Subcutaneous preadipocyte (primary cell): ENCODE measurements around the gene VPS36. TPM values are rescaled to one million over a fixed set of nuclear protein-coding genes. Genes with fewer than 3 reads are reported as not detected.

Experiments used
- small RNA-seq: library from RNA; depleted of rRNA; stranded (forward); fragments of <200 nt; gene quantifications from one replicate; pipeline ENCODE3, GENCODE V24; 2012
- total RNA-seq: library from RNA; depleted of rRNA; stranded (reverse); fragments of >200 nt; gene quantifications from 2 replicates; pipeline ENCODE4 v1.2.3, GENCODE V29; 2012

Gene VPS36, protein sequence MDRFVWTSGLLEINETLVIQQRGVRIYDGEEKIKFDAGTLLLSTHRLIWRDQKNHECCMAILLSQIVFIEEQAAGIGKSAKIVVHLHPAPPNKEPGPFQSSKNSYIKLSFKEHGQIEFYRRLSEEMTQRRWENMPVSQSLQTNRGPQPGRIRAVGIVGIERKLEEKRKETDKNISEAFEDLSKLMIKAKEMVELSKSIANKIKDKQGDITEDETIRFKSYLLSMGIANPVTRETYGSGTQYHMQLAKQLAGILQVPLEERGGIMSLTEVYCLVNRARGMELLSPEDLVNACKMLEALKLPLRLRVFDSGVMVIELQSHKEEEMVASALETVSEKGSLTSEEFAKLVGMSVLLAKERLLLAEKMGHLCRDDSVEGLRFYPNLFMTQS
- 24.6 and 26.6 TPM in 2 replicates for total RNA-seq

GRCh38 chr13:52450012-52450792, at the start of gene VPS36:
Gene VPS36 (minus strand): TSS chr13:52450634. CDS start chr13:52450594, 40 bp downstream.

DNA sequence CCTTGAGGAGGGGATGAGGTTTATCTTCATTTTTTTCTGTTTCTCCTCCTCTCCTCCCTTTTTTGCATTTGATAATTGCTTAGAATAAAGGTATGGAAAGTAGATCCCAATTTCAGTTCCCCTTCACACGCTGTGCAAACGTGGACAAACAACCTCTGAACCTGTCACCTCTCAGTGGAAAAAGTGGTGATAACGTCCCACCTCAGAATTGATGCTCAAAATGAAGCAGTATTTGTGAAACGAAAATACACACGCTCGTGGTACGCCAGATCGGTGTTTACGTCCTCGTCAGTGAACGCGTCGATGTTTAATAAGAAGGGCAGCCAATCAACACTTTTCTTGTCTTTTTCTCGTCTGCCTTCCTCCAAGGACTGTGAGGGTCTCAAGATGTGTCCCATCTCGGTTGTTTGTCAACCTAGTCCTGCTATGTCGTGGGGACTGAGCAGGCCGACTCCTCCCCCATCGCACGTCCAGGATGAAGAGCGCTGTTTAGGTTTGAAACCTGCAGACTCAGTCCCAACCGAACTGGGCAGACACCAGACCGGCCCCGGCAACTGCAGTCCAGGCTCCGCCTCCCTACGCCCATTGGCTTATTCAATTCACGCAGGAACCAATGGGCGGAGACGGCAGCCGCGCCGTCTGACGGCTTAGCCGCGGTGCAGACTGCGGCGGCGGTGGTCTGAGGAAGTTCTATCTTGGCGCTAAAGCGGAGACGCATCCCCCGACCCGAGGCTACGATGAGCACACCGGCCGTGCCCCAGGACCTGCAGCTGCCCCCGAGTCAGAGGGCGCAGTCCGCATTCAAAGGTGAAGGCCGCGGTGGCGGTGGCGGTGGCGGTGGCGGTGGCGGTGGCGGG, 4.6 kb upstream of the VPS36 start, which contains the start of gene CKAP2:
TSS of gene CKAP2 (plus strand) at position 659 of the 857 bp plus-strand sequence. CDS start at position 738, 79 bp downstream.

GRCh38 chr13:52405767-52406494, 44.5 kb downstream of the VPS36 start, which contains the start of gene THSD1:
Gene THSD1 (minus strand): TSS chr13:52406172. CDS start chr13:52402600, 3,572 bp downstream.

Small RNAs within 50 kb of the gene (small RNA-seq; reads per million reads assigned to genes)
- gene RNY4P24: not detected

Other genes starting within 250 kb of the VPS36 start
- 14.3 and 19.9 TPM in 2 replicates for gene THSD1, start 44.5 kb downstream of the VPS36 start, total RNA-seq
- 31.2 and 36.8 TPM in 2 replicates for gene CKAP2, start 4.8 kb upstream of the VPS36 start, total RNA-seq
- 2.2 and 2.3 TPM in 2 replicates for gene HNRNPA1L2, start 191.8 kb upstream of the VPS36 start, total RNA-seq
- gene SUGT1, start 202.2 kb upstream of the VPS36 start, total RNA-seq: 24.3 and 34.8 TPM in 2 replicates